ENCODE results near the gene ADGRF5.

DNA sequence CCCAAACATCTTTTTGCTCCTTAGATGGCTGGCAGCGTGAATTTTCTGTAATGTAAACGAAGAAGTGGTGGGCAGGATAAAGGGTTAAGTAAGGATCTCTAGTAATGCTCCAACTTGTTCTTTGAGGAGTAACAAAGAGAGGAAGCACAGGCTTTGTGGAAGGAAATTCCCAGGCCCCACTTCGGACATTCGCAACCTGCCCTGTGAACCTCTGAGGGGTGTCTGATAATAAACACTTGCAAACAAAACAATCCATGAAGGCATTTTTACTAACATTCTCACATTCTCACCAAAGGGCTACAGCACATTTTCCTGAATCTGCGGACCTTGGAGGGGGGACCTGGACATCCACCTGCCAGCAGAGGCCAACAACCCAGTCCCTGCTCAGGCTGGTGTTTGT is 25.8 kb upstream of the ADGRF5 start:
- TF ChIP-seq, protein P1, sequence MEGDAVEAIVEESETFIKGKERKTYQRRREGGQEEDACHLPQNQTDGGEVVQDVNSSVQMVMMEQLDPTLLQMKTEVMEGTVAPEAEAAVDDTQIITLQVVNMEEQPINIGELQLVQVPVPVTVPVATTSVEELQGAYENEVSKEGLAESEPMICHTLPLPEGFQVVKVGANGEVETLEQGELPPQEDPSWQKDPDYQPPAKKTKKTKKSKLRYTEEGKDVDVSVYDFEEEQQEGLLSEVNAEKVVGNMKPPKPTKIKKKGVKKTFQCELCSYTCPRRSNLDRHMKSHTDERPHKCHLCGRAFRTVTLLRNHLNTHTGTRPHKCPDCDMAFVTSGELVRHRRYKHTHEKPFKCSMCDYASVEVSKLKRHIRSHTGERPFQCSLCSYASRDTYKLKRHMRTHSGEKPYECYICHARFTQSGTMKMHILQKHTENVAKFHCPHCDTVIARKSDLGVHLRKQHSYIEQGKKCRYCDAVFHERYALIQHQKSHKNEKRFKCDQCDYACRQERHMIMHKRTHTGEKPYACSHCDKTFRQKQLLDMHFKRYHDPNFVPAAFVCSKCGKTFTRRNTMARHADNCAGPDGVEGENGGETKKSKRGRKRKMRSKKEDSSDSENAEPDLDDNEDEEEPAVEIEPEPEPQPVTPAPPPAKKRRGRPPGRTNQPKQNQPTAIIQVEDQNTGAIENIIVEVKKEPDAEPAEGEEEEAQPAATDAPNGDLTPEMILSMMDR (conservative IDR thresholded peaks at IDR 0.05; ENCODE audit: low read depth, low read length), result no peak
- TF ChIP-seq EZH2 (IDR thresholded peaks at IDR 0.05; ENCODE audit: borderline replicate concordance, low read depth, low read length, poor library complexity, severe bottlenecking), result no peak
